ENCODE measurements around the gene PRPSAP2.

Gene PRPSAP2

DNA sequence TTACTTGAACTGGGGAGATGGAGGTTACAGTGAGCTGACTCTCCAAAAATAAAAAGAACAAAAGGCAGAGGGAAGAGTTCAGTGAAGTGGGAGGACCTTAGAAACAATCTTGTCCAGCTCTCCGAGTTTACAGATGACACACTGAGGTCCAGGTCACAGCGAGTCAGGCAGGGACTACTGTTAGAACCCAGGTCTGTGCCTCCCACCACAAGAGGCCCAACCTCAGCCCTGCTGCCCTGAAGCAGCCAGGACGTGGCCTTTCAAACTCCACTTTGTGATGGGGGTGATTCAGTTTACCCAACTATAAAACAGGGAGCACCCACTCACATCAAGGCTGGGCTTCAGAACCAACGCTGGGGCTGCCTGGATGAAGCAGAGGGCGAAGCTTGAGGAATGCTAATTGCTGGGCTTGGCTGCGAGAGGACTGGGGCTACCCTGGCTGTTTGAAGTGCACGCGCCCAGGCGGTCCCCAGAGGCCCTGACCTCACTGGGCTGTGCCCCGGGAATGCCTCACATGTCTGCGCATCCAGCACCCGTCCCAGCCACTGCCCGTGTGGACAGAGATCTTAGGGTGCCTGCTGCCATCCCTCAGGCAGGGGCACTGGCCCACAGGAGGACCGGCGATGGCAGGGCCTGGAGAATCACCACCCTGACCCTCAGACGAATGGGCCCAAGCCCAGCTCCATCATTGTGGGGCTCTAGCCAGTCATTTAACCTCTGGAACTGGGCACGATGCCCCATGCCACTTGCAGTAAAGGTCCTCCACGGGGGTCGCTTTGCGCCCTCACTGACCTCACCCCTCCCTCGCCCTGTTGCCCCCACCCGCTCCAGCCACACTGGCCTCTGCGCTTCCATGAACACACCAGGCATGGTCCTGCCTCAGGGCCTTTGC lies 105.4 kb downstream of the PRPSAP2 start:
- DNase-seq, result no peak

DNA sequence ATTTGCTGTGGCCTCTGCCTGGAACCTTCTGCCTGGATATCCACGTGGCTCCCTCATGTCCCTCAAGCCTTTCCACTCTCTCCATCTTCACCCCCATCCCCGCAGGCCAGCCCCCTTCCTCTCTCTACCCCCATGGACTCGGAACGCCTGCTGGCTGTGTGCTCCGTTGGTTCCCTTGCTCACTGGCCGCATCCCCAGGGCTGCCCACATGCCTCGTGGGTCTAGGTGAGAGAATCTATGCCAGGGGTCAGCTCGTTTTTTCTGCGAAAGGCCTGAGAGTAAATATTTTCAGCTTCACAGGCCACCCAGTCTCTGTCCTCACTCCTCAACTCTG lies 106.1 kb downstream of the PRPSAP2 start:
- no peak for DNase-seq

DNA sequence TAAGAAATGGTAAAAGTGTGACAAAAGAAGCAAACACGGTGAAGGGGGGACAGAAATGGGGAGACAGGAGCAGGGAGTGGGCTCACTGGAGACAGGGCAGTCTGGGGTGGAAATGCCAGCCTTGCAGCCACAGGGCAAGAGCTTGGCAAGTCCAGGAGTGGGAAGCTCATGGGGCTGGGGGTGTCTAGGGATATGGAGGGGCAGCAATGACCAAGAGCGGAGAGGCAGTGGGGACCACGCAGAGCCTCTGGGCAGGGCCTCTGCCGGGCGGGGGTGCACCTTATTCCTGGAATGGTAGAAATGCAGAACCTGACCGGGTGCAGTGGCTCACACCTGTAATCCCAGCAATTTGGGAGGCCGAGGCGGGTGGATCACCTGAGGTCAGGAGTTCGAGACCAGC lies 106.6 kb downstream of the PRPSAP2 start:
- no peak for DNase-seq

DNA sequence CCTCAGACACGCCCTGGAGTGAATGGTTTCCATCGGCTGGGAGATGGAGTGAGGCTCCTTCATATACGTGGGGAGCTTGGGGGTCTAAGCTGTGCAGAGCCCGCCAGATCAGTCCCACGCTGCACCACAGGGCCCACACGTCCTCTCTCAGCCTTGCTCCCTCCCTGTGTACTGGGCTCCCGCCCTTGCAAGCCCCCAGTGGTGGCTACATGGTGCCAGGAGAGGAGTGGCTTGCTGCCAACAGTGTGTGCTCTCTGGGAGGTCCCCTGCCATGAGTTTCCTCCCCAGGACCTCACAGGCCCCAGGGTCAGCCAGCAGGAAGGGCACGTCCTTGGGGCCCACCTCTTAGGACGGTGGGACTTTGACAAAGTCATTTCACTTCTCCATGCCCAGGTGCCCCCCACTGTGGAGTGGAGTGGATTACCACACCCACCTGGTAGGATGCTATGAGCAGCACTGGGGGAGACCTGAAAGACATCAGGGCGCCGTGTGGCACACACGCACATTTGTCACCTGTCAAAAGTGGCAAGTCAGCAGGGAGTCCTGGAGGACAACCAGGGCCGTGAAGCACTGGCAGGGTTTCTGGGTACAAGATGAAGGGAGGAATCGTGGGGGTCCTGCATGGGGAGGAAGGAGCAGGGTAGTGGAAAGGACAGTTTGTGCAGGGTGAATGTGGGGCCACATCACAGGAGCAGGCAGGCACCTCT lies 107.8 kb downstream of the PRPSAP2 start:
- DNase-seq, result no peak

DNA sequence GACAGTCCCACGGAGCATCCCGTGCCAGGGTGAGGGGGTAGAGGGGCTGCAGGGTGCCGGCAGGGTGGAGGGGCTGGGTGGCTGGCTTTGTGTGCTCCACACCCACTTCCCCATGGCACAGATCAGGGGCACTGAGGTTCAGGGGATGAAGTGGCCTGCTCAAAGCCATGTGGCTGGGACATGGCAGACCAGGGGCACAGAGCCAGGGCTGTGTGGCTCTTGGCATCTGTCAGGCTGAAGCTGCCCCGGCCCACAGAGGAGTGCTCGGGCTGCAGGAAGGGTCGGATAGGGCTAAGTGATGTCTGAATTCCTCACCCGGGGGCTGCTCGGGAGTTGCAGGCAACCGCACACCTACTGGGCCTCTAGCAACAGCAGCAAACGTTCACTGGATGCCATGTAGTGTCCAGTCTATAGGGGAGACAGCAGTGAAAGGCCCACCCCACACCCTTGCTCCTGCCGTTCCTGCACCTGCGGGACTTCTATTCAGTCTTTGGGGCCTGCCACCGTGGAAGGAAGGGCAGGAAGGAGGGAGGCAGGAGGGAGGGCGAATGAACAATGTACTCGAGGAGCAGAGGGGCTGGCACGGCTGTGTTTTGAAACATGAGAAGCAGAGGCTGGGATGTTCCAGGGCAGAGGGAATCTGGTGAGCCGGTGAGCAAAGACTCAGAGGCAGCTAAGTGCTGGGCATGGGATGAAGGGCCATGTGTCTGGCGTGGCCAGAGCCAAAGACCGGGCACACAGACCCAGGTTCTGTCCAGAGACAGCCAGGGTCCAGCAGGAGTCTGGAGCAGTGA lies 109.1 kb downstream of the PRPSAP2 start:
- DNase-seq, result no peak

DNA sequence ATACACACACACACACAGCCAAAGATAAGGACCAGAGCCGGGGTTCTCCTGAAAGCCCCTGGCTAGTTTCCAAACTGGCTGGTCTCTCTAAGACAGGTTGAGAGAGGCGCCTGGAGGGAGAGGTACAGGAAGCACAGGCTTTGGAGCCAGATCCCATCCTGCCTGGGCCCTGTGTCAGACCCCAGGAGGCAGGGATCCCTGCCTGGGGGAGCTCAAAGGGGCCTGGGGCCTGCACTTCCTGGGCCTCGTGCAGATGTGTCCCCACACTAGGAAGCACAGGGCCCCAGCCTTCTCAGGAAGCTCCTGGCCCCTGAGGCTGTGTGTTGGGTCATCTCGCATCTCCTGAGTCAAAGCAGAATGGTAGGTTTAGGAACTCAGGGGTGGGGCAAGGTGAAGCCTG lies 110.0 kb downstream of the PRPSAP2 start:
- DNase-seq, result no peak

DNA sequence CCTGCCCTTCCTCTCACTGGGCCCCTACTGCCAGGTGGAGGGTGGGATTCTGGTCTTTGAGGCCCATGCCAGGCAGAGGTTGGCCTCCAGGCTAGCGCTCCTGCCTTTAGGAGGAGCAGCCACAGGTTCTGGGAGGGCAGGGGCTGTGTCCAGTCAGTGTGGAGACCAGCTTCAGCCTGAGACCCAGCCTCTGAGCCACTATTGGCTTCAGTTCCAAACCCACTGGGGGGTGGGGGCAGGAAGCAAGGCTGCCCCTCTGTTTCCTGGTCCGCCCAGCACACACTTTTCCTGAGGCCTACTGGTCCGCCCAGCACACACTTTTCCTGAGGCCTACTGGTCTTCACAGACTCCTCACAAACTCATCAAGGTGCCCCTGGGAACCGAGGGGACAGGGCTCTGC lies 110.4 kb downstream of the PRPSAP2 start:
- no peak for DNase-seq

DNA sequence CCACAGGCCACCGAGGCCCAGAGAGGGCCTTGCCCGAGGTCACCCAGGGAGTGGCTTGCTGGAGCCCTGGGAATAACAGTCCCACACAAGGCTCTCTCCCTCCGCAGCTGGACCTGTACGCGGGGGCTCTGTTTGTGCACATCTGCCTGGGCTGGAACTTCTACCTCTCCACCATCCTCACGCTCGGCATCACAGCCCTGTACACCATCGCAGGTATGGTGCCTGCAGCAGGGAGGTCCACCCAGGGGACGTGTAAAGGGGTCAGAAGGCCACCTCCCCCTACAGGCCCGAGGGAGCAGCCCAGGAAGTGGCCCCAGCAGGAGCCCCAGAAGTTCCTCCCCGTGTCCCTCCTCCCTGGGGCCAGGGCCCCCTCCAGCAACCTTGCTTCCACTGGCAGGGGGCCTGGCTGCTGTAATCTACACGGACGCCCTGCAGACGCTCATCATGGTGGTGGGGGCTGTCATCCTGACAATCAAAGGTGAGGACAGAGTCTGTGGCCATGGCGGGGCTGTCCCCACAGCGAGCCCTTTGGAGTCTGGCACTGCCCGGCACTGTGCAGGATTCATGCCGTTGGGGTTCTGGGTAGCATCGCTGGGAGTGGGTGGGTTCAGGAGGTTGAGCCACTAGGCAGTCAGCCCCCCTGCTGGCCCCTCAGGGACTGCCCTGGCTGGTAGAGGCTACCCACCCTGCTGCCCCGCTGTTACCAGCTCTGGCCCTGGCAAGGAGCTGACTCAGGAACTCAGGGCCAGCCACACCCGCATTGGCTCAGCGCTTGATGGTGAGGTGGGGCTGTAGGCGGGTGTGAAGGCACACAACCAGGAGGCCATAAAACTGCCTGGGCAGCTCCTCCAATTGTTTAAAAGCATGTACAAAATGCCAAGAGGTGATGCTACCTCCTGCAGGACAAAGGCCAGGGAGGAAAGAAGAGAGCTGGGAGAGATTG lies 111.3 kb downstream of the PRPSAP2 start:
- DNase-seq, result no peak

DNA sequence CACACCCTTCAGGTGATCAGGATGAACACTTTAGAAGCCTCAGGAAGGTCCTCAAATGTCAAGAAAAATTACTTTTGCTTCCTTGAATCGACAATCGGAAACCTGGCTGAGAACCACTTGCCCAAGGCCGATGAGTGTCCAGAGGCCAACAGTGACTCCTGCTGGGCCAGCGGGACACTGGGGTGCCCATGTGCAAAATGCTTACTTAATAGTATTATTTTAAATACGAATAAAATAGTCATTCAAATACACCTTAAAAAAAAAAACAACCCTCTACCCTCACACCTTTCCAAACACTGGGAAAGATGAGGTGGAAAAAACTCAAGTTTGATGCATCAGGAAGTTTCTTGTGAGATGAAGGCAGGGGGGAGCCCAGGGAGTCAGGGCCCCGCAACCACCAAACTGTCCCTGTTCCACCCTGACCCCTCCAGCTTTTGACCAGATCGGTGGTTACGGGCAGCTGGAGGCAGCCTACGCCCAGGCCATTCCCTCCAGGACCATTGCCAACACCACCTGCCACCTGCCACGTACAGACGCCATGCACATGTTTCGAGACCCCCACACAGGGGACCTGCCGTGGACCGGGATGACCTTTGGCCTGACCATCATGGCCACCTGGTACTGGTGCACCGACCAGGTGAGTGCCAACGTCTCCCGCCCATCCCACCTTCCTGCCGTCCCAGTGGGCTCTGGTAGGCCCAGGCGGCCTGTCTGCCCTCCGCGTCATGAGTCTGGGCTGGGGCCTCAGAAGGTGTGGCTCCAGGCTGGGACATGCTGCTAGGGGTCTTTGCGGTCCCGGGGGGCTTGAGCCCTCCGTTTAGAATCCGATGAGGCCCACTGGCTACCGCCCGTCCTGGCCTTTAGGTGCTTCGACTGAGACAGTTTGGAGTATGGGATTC lies 112.9 kb downstream of the PRPSAP2 start:
- DNase-seq, result no peak

DNA sequence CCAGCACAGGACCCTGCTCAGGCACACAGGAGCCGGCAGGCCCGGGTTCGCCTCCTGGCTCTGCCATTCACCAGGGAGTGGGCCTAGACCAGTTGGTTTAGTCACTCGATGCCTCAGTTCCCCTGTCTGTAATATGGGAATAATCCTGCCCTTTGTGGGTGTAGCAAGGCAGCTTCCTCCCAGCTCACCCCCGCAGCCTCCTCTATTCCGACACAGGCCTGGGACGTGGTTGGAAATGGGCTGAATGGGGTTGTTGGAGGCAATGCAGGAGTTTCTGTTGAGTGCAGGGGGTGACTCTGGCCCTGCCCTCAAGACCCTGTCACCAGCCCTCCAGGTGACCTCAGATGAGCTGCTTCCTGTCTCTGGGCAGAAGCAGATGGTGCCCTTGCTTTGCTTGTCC lies 113.9 kb downstream of the PRPSAP2 start:
- no peak for DNase-seq

DNA sequence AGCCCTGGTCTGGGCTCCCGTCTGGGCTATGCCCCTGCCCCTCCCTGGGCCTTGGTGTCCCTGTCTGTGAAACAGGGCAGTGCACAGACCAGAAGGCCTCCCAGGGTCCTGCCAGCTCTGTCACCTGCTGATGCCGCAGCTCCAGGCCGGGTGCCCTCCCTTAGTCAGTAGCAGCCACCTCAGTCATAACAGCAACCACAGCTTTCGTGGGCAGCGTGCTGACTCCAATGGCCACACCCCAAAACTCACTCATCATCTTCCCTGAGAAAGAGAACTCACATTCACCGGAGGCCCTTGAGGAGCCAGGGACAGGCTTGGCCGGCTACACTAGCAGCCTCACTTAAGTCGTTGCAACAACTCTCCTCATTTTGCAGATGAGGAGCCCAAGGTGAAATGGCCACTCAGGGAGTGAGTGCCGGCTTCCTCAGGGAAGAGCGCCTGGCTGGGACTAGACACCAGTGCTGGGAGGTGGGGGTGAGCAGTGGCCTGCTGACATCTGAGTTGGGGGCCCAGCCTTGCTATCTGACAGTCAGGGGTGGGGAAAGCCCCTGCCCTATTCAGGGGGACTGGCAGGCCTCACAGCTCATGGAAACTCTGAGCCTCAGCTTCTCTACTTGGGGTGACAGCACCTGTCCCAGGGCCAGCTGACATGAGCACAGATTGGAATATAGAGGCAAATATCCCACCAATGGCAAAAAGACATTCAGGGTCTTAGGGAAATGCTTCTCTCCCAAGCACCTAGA lies 116.6 kb downstream of the PRPSAP2 start:
- DNase-seq, result no peak

DNA sequence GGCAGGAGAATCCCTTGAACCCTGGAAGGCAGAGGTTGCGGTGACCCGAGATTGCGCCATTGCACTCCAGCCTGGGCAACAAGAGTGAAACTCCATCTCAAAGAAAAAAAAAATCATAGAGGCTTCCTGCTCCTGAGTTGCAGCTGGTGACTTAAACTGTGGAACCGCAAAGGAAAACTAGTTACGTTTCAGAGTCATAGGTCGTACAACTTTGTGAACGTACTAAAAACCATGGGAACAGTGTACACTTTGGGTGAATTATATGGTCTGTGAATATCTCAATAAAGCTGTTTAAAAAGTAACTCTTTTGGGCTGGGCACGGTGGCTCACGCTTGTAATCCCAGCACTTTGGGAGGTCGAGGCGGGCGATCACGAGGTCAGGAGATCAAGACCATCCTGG lies 117.7 kb downstream of the PRPSAP2 start:
- DNase-seq, result no peak

DNA sequence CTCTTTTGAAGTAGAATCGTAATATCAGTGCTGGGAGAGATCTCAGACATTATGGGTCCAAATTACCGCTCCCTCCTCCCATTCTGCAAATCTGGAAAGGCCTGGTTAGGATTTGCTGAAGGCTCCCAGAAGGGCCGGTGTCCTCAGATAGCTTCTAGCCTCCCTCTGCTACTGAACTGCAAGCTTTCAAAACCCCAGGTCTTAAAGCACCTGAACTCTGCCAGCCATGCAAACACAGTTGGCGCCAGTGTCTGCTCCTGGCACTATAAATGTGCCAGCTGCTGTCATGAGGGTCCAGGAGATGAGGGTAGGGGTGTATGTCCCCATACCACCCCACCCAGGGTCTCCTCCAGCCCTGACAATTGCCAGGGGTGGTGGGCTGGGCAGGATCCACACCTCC lies 118.3 kb downstream of the PRPSAP2 start:
- no peak for DNase-seq

DNA sequence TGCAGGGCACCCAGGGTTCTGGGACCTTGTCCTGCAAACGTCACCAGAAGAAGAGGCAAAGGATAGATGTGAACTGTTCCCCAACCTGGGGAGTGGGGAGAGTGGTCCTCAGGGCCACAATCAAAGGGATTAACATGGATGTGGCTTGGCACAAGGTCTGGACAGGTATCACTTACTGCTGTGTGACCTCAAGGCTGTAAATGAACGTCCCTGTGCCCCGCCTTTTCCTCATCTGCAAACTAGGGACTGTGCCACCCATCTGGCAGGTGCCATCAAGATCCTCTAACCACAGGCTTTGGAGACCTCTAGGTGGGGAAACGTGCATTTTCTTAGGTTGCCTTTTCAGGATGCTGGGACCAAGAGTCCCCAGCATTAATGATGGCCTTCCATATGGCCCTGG lies 119.1 kb downstream of the PRPSAP2 start:
- DNase-seq, result no peak

DNA sequence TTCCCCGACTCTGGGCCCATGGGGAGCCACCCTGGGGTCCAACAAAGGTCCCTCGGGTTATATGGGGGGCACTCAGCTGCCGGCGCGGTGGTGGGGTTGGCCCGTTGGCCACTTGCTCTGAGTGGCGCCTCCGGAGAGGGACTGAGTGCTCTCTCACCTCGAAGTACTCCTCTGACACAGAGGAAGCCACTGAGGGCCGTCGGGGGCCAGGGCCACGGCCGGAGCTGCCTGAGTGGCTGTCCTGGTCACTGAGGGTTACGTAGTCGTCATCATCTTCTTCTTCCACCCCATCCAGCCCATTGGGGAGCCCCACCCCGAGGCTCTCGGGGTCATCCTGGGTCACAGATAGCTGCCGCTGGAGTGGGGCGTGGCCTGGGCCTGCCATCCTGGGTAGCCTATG lies 119.7 kb downstream of the PRPSAP2 start:
- DNase-seq, result no peak

DNA sequence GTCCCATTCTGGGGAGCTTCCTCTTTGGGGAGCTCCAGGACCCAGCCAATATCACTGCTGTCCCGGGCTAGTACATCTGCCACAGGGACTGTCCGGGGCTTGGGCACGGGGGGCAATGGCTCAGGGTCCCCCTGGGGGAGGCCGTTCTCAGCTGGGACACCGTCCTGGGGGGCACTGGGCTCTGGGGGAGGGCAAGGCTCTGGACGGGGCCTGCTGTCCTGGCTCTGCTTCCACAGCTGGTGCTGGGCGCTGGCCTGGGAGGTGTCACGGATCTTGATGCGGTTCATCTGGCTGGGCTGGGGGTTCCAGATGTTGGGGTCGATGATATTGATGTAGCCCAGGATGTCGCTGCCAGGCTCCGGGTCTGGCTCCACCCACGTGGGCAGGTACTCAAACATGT lies 120.1 kb downstream of the PRPSAP2 start:
- DNase-seq, result no peak

DNA sequence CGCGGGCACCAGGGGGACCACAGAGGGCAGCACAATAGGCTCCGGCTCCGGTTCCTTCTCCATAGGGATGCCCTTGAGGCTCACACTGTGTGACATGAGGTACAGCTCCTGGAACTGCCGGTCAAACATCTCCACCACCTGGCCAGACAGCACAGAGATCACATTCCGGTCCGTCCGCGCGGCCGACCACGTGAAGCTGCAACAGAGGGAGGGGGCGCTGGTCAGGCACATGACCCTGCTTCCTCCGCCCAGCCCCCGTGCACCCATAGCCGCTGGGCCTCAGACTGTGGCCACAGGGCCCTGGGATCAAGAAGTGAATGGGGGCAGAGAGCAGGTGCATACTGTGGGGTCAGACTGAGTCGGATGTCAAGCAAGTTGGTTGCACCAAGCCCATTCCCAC lies 120.7 kb downstream of the PRPSAP2 start:
- DNase-seq, result no peak

Measured in stimulated activated CD4-positive, alpha-beta T cell treated with anti-CD3 and anti-CD28 coated beads, Interleukin-12 subunit alpha, Interleukin-12 subunit beta, amount 100 ng/mL, for 4 hours (primary cell).